Measurements from ENCODE around the gene MYO18B.

The MYO18B gene

DNA sequence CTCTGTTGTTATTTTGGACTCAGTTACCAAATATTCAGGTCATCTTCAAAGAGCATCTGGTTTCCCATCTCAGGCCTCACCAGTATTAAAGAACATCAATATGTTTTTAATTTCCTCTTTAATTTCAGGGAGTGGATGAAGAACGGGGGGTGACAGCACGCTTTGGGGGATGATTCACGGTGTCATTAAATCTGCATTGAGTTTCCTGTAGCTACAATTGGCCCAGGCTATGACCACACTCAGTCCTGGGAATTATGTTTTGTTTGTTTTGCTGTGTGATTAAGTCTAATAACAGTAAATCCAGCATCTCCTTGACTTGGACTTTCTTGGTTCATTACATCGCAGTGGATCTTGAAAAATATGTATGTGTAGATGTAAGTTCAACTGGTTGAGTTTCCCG is 277.6 kb downstream of the MYO18B start:
- no peak for DNase-seq (ENCODE audit: low read depth in 1 of 2, low spot score in 1 of 2)
- TF ChIP-seq, protein P1, sequence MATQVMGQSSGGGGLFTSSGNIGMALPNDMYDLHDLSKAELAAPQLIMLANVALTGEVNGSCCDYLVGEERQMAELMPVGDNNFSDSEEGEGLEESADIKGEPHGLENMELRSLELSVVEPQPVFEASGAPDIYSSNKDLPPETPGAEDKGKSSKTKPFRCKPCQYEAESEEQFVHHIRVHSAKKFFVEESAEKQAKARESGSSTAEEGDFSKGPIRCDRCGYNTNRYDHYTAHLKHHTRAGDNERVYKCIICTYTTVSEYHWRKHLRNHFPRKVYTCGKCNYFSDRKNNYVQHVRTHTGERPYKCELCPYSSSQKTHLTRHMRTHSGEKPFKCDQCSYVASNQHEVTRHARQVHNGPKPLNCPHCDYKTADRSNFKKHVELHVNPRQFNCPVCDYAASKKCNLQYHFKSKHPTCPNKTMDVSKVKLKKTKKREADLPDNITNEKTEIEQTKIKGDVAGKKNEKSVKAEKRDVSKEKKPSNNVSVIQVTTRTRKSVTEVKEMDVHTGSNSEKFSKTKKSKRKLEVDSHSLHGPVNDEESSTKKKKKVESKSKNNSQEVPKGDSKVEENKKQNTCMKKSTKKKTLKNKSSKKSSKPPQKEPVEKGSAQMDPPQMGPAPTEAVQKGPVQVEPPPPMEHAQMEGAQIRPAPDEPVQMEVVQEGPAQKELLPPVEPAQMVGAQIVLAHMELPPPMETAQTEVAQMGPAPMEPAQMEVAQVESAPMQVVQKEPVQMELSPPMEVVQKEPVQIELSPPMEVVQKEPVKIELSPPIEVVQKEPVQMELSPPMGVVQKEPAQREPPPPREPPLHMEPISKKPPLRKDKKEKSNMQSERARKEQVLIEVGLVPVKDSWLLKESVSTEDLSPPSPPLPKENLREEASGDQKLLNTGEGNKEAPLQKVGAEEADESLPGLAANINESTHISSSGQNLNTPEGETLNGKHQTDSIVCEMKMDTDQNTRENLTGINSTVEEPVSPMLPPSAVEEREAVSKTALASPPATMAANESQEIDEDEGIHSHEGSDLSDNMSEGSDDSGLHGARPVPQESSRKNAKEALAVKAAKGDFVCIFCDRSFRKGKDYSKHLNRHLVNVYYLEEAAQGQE (IDR thresholded peaks at IDR 0.05; ENCODE audit: insufficient replicate concordance, low read depth) = no peak
- TF ChIP-seq POLR2AphosphoS5 (IDR thresholded peaks at IDR 0.05; ENCODE audit: low read depth) = no peak
- TF ChIP-seq, protein P2, sequence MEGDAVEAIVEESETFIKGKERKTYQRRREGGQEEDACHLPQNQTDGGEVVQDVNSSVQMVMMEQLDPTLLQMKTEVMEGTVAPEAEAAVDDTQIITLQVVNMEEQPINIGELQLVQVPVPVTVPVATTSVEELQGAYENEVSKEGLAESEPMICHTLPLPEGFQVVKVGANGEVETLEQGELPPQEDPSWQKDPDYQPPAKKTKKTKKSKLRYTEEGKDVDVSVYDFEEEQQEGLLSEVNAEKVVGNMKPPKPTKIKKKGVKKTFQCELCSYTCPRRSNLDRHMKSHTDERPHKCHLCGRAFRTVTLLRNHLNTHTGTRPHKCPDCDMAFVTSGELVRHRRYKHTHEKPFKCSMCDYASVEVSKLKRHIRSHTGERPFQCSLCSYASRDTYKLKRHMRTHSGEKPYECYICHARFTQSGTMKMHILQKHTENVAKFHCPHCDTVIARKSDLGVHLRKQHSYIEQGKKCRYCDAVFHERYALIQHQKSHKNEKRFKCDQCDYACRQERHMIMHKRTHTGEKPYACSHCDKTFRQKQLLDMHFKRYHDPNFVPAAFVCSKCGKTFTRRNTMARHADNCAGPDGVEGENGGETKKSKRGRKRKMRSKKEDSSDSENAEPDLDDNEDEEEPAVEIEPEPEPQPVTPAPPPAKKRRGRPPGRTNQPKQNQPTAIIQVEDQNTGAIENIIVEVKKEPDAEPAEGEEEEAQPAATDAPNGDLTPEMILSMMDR (IDR thresholded peaks at IDR 0.05; ENCODE audit: insufficient read depth, low read length) = no peak
- TF ChIP-seq SPI1 (IDR thresholded peaks at IDR 0.05; ENCODE audit: borderline replicate concordance, low read depth) = no peak
- TF ChIP-seq GABPA (IDR thresholded peaks at IDR 0.05; ENCODE audit: low read depth) = no peak
- H3K27ac ChIP-seq (replicated peaks) = no peak overlapping the region
- no peak overlapping the region for H3K4me3 ChIP-seq (replicated peaks; ENCODE audit: insufficient read depth, low read length)
- no peaks in the 10 kb centered on the region for H3K27me3 ChIP-seq (ENCODE audit: insufficient read depth, poor library complexity, severe bottlenecking)

DNA sequence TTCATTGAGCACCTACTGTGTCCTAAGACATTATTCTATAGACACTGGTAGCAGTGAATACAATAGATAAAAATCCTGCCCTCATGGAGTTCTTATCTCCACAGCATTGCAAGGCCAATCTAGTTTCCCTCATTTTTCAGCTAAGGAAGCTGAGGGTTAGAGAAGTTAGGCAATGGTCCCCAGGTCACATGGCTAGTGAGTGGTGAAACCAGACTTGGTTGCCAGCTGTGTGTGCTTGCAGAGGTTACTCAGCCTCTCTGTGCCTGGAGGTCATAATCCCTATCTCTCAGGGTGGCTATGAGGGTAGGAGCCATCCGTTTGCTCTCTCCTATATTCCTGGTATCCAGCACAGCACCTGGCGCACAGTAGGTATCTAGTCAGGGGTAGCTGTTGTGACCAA is 279.5 kb downstream of the MYO18B start:
- no peaks in the 10 kb centered on the region for H3K27me3 ChIP-seq (ENCODE audit: insufficient read depth, poor library complexity, severe bottlenecking)
- no peak for DNase-seq (ENCODE audit: low read depth in 1 of 2, low spot score in 1 of 2)
- no peak overlapping the region for H3K27ac ChIP-seq (replicated peaks)
- TF ChIP-seq, protein P2 (IDR thresholded peaks at IDR 0.05; ENCODE audit: insufficient read depth, low read length) = no peak
- TF ChIP-seq SPI1 (IDR thresholded peaks at IDR 0.05; ENCODE audit: borderline replicate concordance, low read depth) (no peak), GABPA (IDR thresholded peaks at IDR 0.05; ENCODE audit: low read depth) (no peak), POLR2AphosphoS5 (IDR thresholded peaks at IDR 0.05; ENCODE audit: low read depth) (no peak)
- TF ChIP-seq, protein P1 (IDR thresholded peaks at IDR 0.05; ENCODE audit: insufficient replicate concordance, low read depth) = no peak
- H3K4me3 ChIP-seq (replicated peaks; ENCODE audit: insufficient read depth, low read length) = no peak overlapping the region

DNA sequence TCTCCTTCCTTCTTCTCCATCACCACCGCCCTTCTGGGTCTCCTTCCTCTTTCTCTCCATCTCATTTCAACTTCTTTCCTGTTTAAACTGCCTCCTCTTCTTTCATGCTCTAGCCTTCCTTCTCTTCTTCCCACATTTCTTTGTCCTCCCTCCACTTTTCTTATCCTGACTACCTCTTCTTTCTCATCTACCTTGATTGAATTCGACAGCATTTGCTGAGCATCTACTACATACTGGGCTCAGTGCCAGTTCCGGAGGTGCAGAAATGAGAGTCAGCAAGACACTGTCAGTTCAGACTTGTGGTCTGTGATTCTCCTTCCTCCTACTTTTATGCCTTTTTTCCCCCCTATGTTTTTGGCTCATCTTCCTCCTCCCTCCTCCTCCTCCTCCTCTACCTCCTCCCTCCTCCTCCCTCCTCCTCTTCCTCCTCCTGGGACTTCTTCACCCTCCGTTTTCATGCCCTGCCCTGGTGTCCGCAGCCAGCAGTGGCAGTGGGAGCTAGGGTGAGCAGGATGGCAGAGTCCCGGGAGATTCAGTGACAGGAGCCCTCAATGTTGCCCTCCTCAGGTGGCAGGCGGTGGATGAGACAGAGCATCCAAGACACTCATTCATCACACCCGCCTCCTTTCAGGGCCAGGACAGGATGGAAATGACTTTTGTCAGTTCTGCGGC is 281.3 kb downstream of the MYO18B start:
- Histone ChIP-seq H3K27me3 (ENCODE audit: insufficient read depth, poor library complexity, severe bottlenecking) (no peaks in the 10 kb centered on the region), H3K4me3 (replicated peaks; ENCODE audit: insufficient read depth, low read length) (no peak overlapping the region), H3K27ac (replicated peaks) (no peak overlapping the region)
- TF ChIP-seq SPI1 (IDR thresholded peaks at IDR 0.05; ENCODE audit: borderline replicate concordance, low read depth) = no peak
- TF ChIP-seq, protein P2 (IDR thresholded peaks at IDR 0.05; ENCODE audit: insufficient read depth, low read length) = no peak
- TF ChIP-seq, protein P1 (IDR thresholded peaks at IDR 0.05; ENCODE audit: insufficient replicate concordance, low read depth) = no peak
- TF ChIP-seq POLR2AphosphoS5 (IDR thresholded peaks at IDR 0.05; ENCODE audit: low read depth) = no peak
- TF ChIP-seq GABPA (IDR thresholded peaks at IDR 0.05; ENCODE audit: low read depth) = no peak
- DNase-seq (ENCODE audit: low read depth in 1 of 2, low spot score in 1 of 2) = no peak
